ENCODE data around the gene TSPAN10.

- TF ChIP-seq GATA3 (IDR thresholded peaks at IDR 0.05; ENCODE audit: low read depth, low read length) (no peak), GATA2 (IDR thresholded peaks at IDR 0.05; ENCODE audit: low read depth, low read length) (no peak)
Measured at GRCh38 chr17:81590121-81590520, 46.9 kb upstream of the TSPAN10 start.

Measured in SH-SY5Y (cell line).